CD4-positive, alpha-beta memory T cell (primary cell): ENCODE data around the gene PSME3IP1. TPM values are rescaled to one million over a fixed set of nuclear protein-coding genes. Genes with fewer than 3 reads are reported as not detected.
"Not testable (repeated sequence)": the region's sequence is repeated elsewhere in the genome, so short reads cannot be mapped to it uniquely, and the experiment has no call there.

Experiments used
- CTCF ChIA-PET: fragments of 350-600 bp; sonication (Branson Sonifier 250); formaldehyde crosslinking; loops from one replicate; lab custom pipeline; 2021; ENCODE audit warnings: inconsistent platforms; ENCODE audit not compliant: partially characterized antibody; lab: Charles Lee
- POLR2A ChIA-PET: fragments of 350-600 bp; sonication (Branson Sonifier 250); formaldehyde crosslinking; loops from one replicate; lab custom pipeline; 2021; ENCODE audit not compliant: partially characterized antibody; lab: Charles Lee
- DNase-seq, 5 donors: peaks; one replicate each; pipeline versions ENCODE4 v3.0.0 to v3.0.0-alpha.2; 2020 to 2022; ENCODE audit warnings: mixed read lengths in 1 of 5
- H3K27ac ChIP-seq: one replicate; pipeline ENCODE4 v1.7.0; 2013; ENCODE audit warnings: low read depth, low read length
- H3K27me3 ChIP-seq: 2 replicates; pipeline ENCODE4 v1.7.0; 2013; ENCODE audit warnings: mild to moderate bottlenecking, low read length, moderate library complexity; ENCODE audit not compliant: insufficient read depth
- H3K36me3 ChIP-seq: 2 replicates; pipeline ENCODE4 v1.7.0; 2013; ENCODE audit warnings: mild to moderate bottlenecking, low read length, moderate library complexity; ENCODE audit not compliant: insufficient read depth
- H3K4me1 ChIP-seq: 2 replicates; pipeline ENCODE4 v1.7.0; 2013; ENCODE audit warnings: mild to moderate bottlenecking, low read length, moderate library complexity; ENCODE audit not compliant: insufficient read depth
- H3K4me3 ChIP-seq, 2 donors: one replicate each; pipeline ENCODE4 v1.7.0; 2013; ENCODE audit warnings: low read length in 2 of 2, mild to moderate bottlenecking in 1 of 2
- H3K9me3 ChIP-seq, 2 donors: one replicate each; pipeline ENCODE4 v1.7.0; 2013; ENCODE audit warnings: low read length in 2 of 2, control low read depth in 1 of 2; ENCODE audit not compliant: control insufficient read depth in 1 of 2
- H3K27ac Mint-ChIP-seq, 7 donors: one replicate each; pipeline ENCODE4 v1.8.0; 2020 to 2021; ENCODE audit warnings: mixed read lengths in 7 of 7, mild to moderate bottlenecking in 6 of 7, inconsistent platforms in 3 of 7, moderate library complexity in 3 of 7
- H3K27me3 Mint-ChIP-seq, 2 donors: one replicate each; pipeline ENCODE4 v1.8.0; 2020 to 2021; ENCODE audit warnings: mixed read lengths in 2 of 2
- H3K36me3 Mint-ChIP-seq, 2 donors: one replicate each; pipeline ENCODE4 v1.8.0; 2020 to 2021; ENCODE audit warnings: mixed read lengths in 2 of 2, inconsistent platforms in 1 of 2, mild to moderate bottlenecking in 1 of 2
- H3K4me1 Mint-ChIP-seq, 4 donors: one replicate each; pipeline ENCODE4 v1.8.0; 2020 to 2021; ENCODE audit warnings: mixed read lengths in 4 of 4, mild to moderate bottlenecking in 1 of 4
- H3K4me3 Mint-ChIP-seq, 8 donors: one replicate each; pipeline ENCODE4 v1.8.0; 2020 to 2021; ENCODE audit warnings: mixed read lengths in 8 of 8, mild to moderate bottlenecking in 7 of 8, moderate library complexity in 6 of 8, inconsistent platforms in 3 of 8
- H3K9me3 Mint-ChIP-seq, 8 donors: one replicate each; pipeline ENCODE4 v1.8.0; 2020 to 2021; ENCODE audit warnings: mixed read lengths in 8 of 8, mild to moderate bottlenecking in 5 of 8, inconsistent platforms in 3 of 8, moderate library complexity in 1 of 8
- intact Hi-C: fragments of 100-400 bp; cut with micrococcal nuclease; formaldehyde crosslinking; loops from one replicate; pipeline ENCODE4 v1.15.1; 2023
- polyA plus RNA-seq, 2 donors: library from polyadenylated mRNA; unstranded; fragments of 300-500 nt; fragmentation: Illumina TruSeq; gene quantifications; one replicate each; pipeline ENCODE4 v1.2.3, GENCODE V29; 2021
- total RNA-seq, 2 experiments: library from RNA; stranded (reverse); gene quantifications; one replicate each; pipeline ENCODE4 v1.2.3, GENCODE V29; 2021

Gene PSME3IP1
- total and polyA plus RNA-seq, 4 experiments from 2014 or later, result 59.9 to 157 (median 106) TPM

DNA sequence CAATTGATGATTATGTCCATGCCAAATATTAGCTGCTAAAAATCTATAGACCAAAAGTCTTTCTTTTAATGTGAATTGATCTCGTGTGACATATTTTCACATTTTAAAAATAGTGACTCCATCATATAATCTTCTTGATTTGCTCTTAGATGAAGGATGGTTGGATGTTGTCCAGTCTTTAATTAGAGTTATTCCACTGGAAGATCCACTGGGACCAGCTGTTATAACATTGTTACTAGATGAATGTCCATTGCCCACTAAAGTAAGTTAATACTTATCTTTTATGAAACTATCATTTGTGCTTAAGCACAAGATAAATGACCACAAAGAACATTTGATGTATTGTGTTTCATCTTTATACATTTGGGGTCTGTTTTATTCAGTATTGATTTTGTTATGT is 23.1 kb upstream of the PSME3IP1 start:
- ChIA-PET CTCF (interaction anchor here (0.6 kb wide), 1 partner anchor 318 kb away, joined by 4 read pairs; no protein-coding TSS in a partner anchor), POLR2A (no interaction called here)
- no peaks in the 10 kb centered on the region for H3K4me1 ChIP-seq
- H3K27ac ChIP-seq, result no peak overlapping the region
- H3K4me1 Mint-ChIP-seq, result peaks cover 0 to 1% (median 0%) of the 10 kb centered on the region in 4 donors
- no peaks in the 10 kb centered on the region for H3K27me3 ChIP-seq
- H3K4me3 ChIP-seq, result no peak overlapping the region
- no peak overlapping the region for H3K4me3 Mint-ChIP-seq
- peaks cover 23% of the 10 kb centered on the region for H3K36me3 ChIP-seq
- intact Hi-C loops, result no loop called here
- H3K36me3 Mint-ChIP-seq, result peaks cover 48 to 62% of the 10 kb centered on the region in 2 donors
- H3K9me3 ChIP-seq, result no peaks in the 10 kb centered on the region
- DNase-seq, result no peak
- peaks cover 0 to 3% (median 0%) of the 10 kb centered on the region in 8 donors for H3K9me3 Mint-ChIP-seq
- no peaks in the 10 kb centered on the region for H3K27me3 Mint-ChIP-seq
- no peak overlapping the region for H3K27ac Mint-ChIP-seq

- H3K4me3 ChIP-seq, result no peak overlapping the region
- peaks cover 0 to 7% (median 5%) of the 10 kb centered on the region in 4 donors for H3K4me1 Mint-ChIP-seq
- no peaks in the 10 kb centered on the region for H3K4me1 ChIP-seq
- POLR2A ChIA-PET, result no interaction called here
- CTCF ChIA-PET, result no interaction called here
- H3K4me3 Mint-ChIP-seq, result no peak overlapping the region
- H3K27ac Mint-ChIP-seq, result no peak overlapping the region
- H3K36me3 Mint-ChIP-seq, result peaks cover 34 to 38% of the 10 kb centered on the region in 2 donors
- no peaks in the 10 kb centered on the region for H3K9me3 ChIP-seq
- no peaks in the 10 kb centered on the region for H3K27me3 Mint-ChIP-seq
- H3K9me3 Mint-ChIP-seq, result no peaks in the 10 kb centered on the region
- H3K27me3 ChIP-seq, result no peaks in the 10 kb centered on the region
- no peak for DNase-seq
- H3K27ac ChIP-seq, result no peak overlapping the region
- peaks cover 10% of the 10 kb centered on the region for H3K36me3 ChIP-seq
- intact Hi-C loops, result no loop called here
These were observed 18.8 kb upstream of the PSME3IP1 start for GRCh38 chr16:57204675-57205074.

DNA sequence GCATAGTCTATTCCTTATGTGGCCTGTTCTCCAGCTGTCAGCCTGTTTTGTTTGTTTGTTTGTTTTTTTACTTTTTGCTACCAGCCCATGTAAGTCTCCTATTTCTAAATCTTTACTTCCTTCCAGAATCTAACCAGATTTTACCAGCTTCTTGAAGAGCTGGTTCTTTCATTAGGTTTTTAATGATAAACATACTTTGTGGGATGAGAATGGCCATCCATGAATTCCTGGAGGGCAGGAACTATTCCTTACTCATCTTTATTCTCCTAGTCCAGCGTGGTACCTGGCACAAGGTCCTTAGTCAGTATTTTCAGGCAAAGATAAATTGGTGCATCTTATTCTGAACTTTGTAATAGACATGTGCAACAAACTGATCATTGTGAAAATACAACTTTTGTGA is 17.6 kb upstream of the PSME3IP1 start:
- no peak for DNase-seq
- H3K27ac ChIP-seq, result no peak overlapping the region
- H3K36me3 ChIP-seq, result peaks cover 10% of the 10 kb centered on the region
- H3K4me3 Mint-ChIP-seq, result no peak overlapping the region
- H3K9me3 Mint-ChIP-seq, result no peaks in the 10 kb centered on the region
- H3K27me3 Mint-ChIP-seq, result no peaks in the 10 kb centered on the region
- no peak overlapping the region for H3K4me3 ChIP-seq
- intact Hi-C loops, result no loop called here
- peaks cover 5 to 10% (median 8%) of the 10 kb centered on the region in 4 donors for H3K4me1 Mint-ChIP-seq
- ChIA-PET CTCF (no interaction called here), POLR2A (no interaction called here)
- H3K4me1 ChIP-seq, result no peaks in the 10 kb centered on the region
- H3K36me3 Mint-ChIP-seq, result peaks cover 30 to 31% of the 10 kb centered on the region in 2 donors
- H3K9me3 ChIP-seq, result no peaks in the 10 kb centered on the region
- H3K27ac Mint-ChIP-seq, result peak overlapping the region in 4 of 7 donors; percentile 5 to 50 (median 26)
- no peaks in the 10 kb centered on the region for H3K27me3 ChIP-seq

- peaks cover 24% of the 10 kb centered on the region in 2 donors for H3K36me3 Mint-ChIP-seq
- no peak overlapping the region for H3K27ac Mint-ChIP-seq
- CTCF ChIA-PET, result no interaction called here
- Histone ChIP-seq H3K9me3 (no peaks in the 10 kb centered on the region), H3K27me3 (no peaks in the 10 kb centered on the region), H3K36me3 (peaks cover 10% of the 10 kb centered on the region), H3K27ac (no peak overlapping the region), H3K4me3 (no peak overlapping the region), H3K4me1 (no peaks in the 10 kb centered on the region)
- peaks cover 7 to 11% (median 8%) of the 10 kb centered on the region in 4 donors for H3K4me1 Mint-ChIP-seq
- no peaks in the 10 kb centered on the region for H3K27me3 Mint-ChIP-seq
- H3K9me3 Mint-ChIP-seq, result no peaks in the 10 kb centered on the region
- no peak overlapping the region for H3K4me3 Mint-ChIP-seq
- intact Hi-C loops, result no loop called here
- DNase-seq, result no peak
- POLR2A ChIA-PET, result no interaction called here
These were observed 16.5 kb upstream of the PSME3IP1 start for GRCh38 chr16:57202095-57202886.

- H3K9me3 ChIP-seq, DNase-seq, POLR2A ChIA-PET, H3K27me3 ChIP-seq, H3K27ac ChIP-seq, H3K4me1 ChIP-seq, H3K4me3 ChIP-seq, H3K4me3 Mint-ChIP-seq, H3K27ac Mint-ChIP-seq, H3K27me3 Mint-ChIP-seq, CTCF ChIA-PET, intact Hi-C loops, H3K9me3 Mint-ChIP-seq: not testable (repeated sequence)
- Mint-ChIP-seq H3K36me3 (peaks cover 17 to 22% of the 10 kb centered on the region in 2 donors), H3K4me1 (peaks cover 12 to 20% (median 15%) of the 10 kb centered on the region in 4 donors)
- H3K36me3 ChIP-seq, result peaks cover 10% of the 10 kb centered on the region
These were observed 15.1 kb upstream of the PSME3IP1 start for GRCh38 chr16:57200926-57201325.

GRCh38 chr16:57200321-57200720 is 14.5 kb upstream of the PSME3IP1 start:
- intact Hi-C loops, POLR2A ChIA-PET, H3K36me3 ChIP-seq, H3K27me3 Mint-ChIP-seq, CTCF ChIA-PET, H3K27me3 ChIP-seq, H3K27ac ChIP-seq, DNase-seq, H3K4me1 ChIP-seq, H3K9me3 ChIP-seq, H3K9me3 Mint-ChIP-seq, H3K4me3 Mint-ChIP-seq, H3K27ac Mint-ChIP-seq, H3K4me3 ChIP-seq: not testable (repeated sequence)
- Mint-ChIP-seq H3K4me1 (peaks cover 13 to 20% (median 14%) of the 10 kb centered on the region in 4 donors), H3K36me3 (peaks cover 11 to 16% of the 10 kb centered on the region in 2 donors)

DNA sequence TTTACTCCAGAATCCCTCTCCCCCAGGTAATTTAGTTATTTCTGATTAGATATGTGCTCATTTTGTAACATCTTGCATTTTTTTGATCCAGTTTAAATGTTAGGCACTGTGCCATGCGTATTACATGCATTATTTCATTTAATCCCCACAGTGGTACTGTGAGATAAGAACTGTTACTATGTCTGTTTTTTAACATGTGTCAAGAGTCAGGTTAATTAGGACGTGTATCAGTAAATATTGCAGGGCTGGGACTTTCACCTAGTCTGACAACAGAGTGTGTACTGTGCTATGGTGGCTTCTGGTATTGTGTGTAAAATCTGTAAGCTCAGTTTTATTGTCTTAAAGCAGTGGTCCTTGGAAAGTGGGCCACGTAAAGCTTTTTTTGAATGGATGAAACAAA is 10.9 kb upstream of the PSME3IP1 start:
- H3K27me3 ChIP-seq, result no peaks in the 10 kb centered on the region
- DNase-seq, result no peak
- H3K27me3 Mint-ChIP-seq, result no peaks in the 10 kb centered on the region
- no peaks in the 10 kb centered on the region for H3K4me1 ChIP-seq
- H3K36me3 ChIP-seq, result no peaks in the 10 kb centered on the region
- H3K9me3 Mint-ChIP-seq, result no peaks in the 10 kb centered on the region
- H3K27ac Mint-ChIP-seq, result no peak overlapping the region
- H3K4me1 Mint-ChIP-seq, result peaks cover 18 to 37% (median 22%) of the 10 kb centered on the region in 4 donors
- ChIA-PET POLR2A (interaction anchor here (1.7 kb wide), 1 partner anchor 11 kb away, joined by 4 read pairs; the partner anchor contains the start of gene PSME3IP1), CTCF (no interaction called here)
- no peak overlapping the region for H3K4me3 Mint-ChIP-seq
- H3K27ac ChIP-seq, result no peak overlapping the region
- no peaks in the 10 kb centered on the region for H3K9me3 ChIP-seq
- no peak overlapping the region for H3K4me3 ChIP-seq
- intact Hi-C loops, result no loop called here
- peaks cover 4 to 9% of the 10 kb centered on the region in 2 donors for H3K36me3 Mint-ChIP-seq
